HepG2 (cell line): ENCODE data around the gene VGLL4. TPM values are rescaled to one million over a fixed set of nuclear protein-coding genes. Genes with fewer than 3 reads are reported as not detected.

Source experiments
- ATAC-seq: fragments of 200-7000 bp; cut with Tn5 transposase; 3 replicates; pipeline ENCODE4 v1.9.1; 2020; ENCODE audit warnings: mild to moderate bottlenecking, moderate library complexity
- BruUV-seq: library from RNA; stranded (reverse); fragments of 400-500 nt; replicated peaks from 2 replicates; lab custom pipeline; 2021; lab: Mats Ljungman, UMichigan
- CTCF ChIA-PET: fragments of 300-600 bp; formaldehyde crosslinking; extraction: SDS; loops from one replicate; lab custom pipeline; 2021; ENCODE audit warnings: low total read pairs, inconsistent platforms, low intra/inter-chr PET ratio; lab: Yijun Ruan, JAX
- POLR2A ChIA-PET: fragments of 350-600 bp; sonication (Branson Sonifier 250); formaldehyde crosslinking; loops from one replicate; lab custom pipeline; 2020; ENCODE audit warnings: antibody characterized with exemption, inconsistent platforms; lab: Yijun Ruan, JAX
- DNase-seq: peaks from one replicate; pipeline ENCODE4 v3.0.0-alpha.2; 2015; ENCODE audit warnings: low spot score
- FAIRE-seq: peaks from 3 replicates; lab custom pipeline; 2011; peaks lifted over from hg19 to GRCh38; lab: Jason Lieb, UNC
- H2AFZ ChIP-seq: one replicate; pipeline ENCODE4 v1.6.1; 2011; ENCODE audit warnings: low read length, inconsistent platforms
- H3K27ac ChIP-seq: fragments of 300-600 bp; 3 replicates; pipeline ENCODE4 v1.8.0; 2011; ENCODE audit warnings: mixed run types, mild to moderate bottlenecking, mixed read lengths, low read length, inconsistent platforms; ENCODE audit not compliant: insufficient read depth; ENCODE audit errors: extremely low read length
- H3K27me3 ChIP-seq, 2 experiments: fragments of 200-600 bp in 1 of 2; 2 replicates in 1 of 2; 3 replicates in 1 of 2; pipeline versions ENCODE4 v1.6.0 to v1.8.0; 2011; ENCODE audit warnings: low read length in 2 of 2, mild to moderate bottlenecking in 2 of 2, moderate library complexity in 2 of 2, inconsistent platforms in 1 of 2; ENCODE audit not compliant: insufficient read depth in 2 of 2, control insufficient read depth in 1 of 2
- H3K36me3 ChIP-seq, 2 experiments: fragments of 200-600 bp in 1 of 2; replicated peaks in 1 of 2; 2 replicates in 1 of 2; 3 replicates in 1 of 2; pipeline versions ENCODE4 v1.5.1 to v1.8.0; 2011; ENCODE audit warnings: low read length in 2 of 2, inconsistent platforms in 1 of 2; ENCODE audit not compliant: insufficient read depth in 2 of 2, control insufficient read depth in 1 of 2
- H3K4me1 ChIP-seq: 2 replicates; pipeline ENCODE4 v1.5.1; 2012; ENCODE audit warnings: low read length, inconsistent platforms; ENCODE audit not compliant: insufficient read depth
- H3K4me2 ChIP-seq: 2 replicates; pipeline ENCODE4 v1.6.0; 2011; ENCODE audit warnings: low read depth, low read length, inconsistent platforms
- H3K4me3 ChIP-seq, 3 experiments: fragments of 200-600 bp in 1 of 3; sonication (generic), shearing (Covaris generic) in 1 of 3; replicated peaks in 1 of 3; 2 replicates each; pipeline ENCODE4 v1.5.1; 2011 to 2016; ENCODE audit warnings: low read length in 3 of 3, inconsistent platforms in 2 of 3, low read depth in 2 of 3, mild to moderate bottlenecking in 2 of 3, control low read depth in 1 of 3, mixed read lengths in 1 of 3; ENCODE audit not compliant: insufficient read depth in 1 of 3
- H3K79me2 ChIP-seq: one replicate; pipeline ENCODE4 v1.6.1; 2011; ENCODE audit warnings: low read length, inconsistent platforms; ENCODE audit not compliant: insufficient read depth
- H3K9ac ChIP-seq: 2 replicates; pipeline ENCODE4 v1.6.0; 2011; ENCODE audit warnings: mild to moderate bottlenecking, low read depth, low read length, inconsistent platforms; ENCODE audit not compliant: insufficient read depth
- H3K9me3 ChIP-seq: 2 replicates; pipeline ENCODE4 v1.5.1; 2012; ENCODE audit warnings: mild to moderate bottlenecking, low read length
- H4K20me1 ChIP-seq: 2 replicates; pipeline ENCODE4 v1.6.0; 2011; ENCODE audit warnings: inconsistent platforms, mild to moderate bottlenecking, low read length, moderate library complexity; ENCODE audit not compliant: insufficient read depth
- AGO1 ChIP-seq: fragments of 200-400 bp; formaldehyde crosslinking; IDR thresholded peaks from 2 replicates; pipeline ENCODE4 v1.6.1; 2017; ENCODE audit warnings: mild to moderate bottlenecking, low read depth, low read length, moderate library complexity; ENCODE audit not compliant: poor library complexity, severe bottlenecking
- ARID3A ChIP-seq: IDR thresholded peaks from 2 replicates; pipeline ENCODE4 v1.6.1; 2012; ENCODE audit warnings: low read depth, low read length, improper control_type of control experiment
- ETS1 ChIP-seq: sonication (generic); formaldehyde crosslinking; IDR thresholded peaks from 2 replicates; pipeline ENCODE4 v1.4.0; 2020; ENCODE audit warnings: missing genetic modification reagents
- HNRNPLL ChIP-seq: fragments of 200-400 bp; formaldehyde crosslinking; IDR thresholded peaks from 2 replicates; pipeline ENCODE4 v1.6.1; 2017; ENCODE audit warnings: mild to moderate bottlenecking, low read depth, low read length; ENCODE audit not compliant: poor library complexity, severe bottlenecking
- PCBP2 ChIP-seq: fragments of 200-400 bp; formaldehyde crosslinking; optimal IDR thresholded peaks from 2 replicates; pipeline ENCODE3; 2018; ENCODE audit warnings: low read length, low read depth; ENCODE audit not compliant: poor library complexity, severe bottlenecking
- PREB ChIP-seq: sonication (generic); formaldehyde crosslinking; IDR thresholded peaks from 2 replicates; pipeline ENCODE4 v1.4.0; 2020; ENCODE audit warnings: missing genetic modification reagents
- RARA ChIP-seq: IDR thresholded peaks from 2 replicates; pipeline ENCODE4 v1.6.1; 2016; ENCODE audit warnings: missing genetic modification reagents, missing compliant biosample characterization
- ZBTB7B ChIP-seq: sonication (generic); formaldehyde crosslinking; IDR thresholded peaks from 2 replicates; pipeline ENCODE4 v1.4.0; 2020; ENCODE audit warnings: missing genetic modification reagents
- ZFP36 ChIP-seq: fragments of 150-350 bp; IDR thresholded peaks from 2 replicates; pipeline ENCODE4 v1.6.1; 2018; ENCODE audit warnings: borderline replicate concordance, low read length, low read depth; ENCODE audit not compliant: partially characterized antibody
- ZMYM3 ChIP-seq: sonication (generic); formaldehyde crosslinking; IDR thresholded peaks from 2 replicates; pipeline ENCODE4 v1.5.1; 2020; ENCODE audit warnings: mild to moderate bottlenecking, missing genetic modification reagents
- WGBS: methylation state at CpG from one replicate; pipeline ENCODE4 v1.1.6; 2017; ENCODE audit warnings: low lambda C conversion rate; 5-methylcytosine and 5-hydroxymethylcytosine counted together
- in situ Hi-C: cut with HindIII; loops from 2 replicates; pipeline ENCODE4 v1.10.0; 2017; ENCODE audit warnings: low pct_unique_long_range_greater_than_20kb; ENCODE audit not compliant: extremely low pct_ligation_motif_present
- intact Hi-C: fragments of 100-400 bp; cut with micrococcal nuclease; formaldehyde crosslinking; loops from one replicate; pipeline ENCODE4 v1.10.0; 2022; ENCODE audit not compliant: unreplicated experiment
- polyA plus RNA-seq, 8 experiments: library from polyadenylated mRNA; depleted of rRNA in 3 of 8; stranded (reverse) in 7 of 8; unstranded in 1 of 8; fragments of >200 nt; fragmentation: Illumina TruSeq in 4 of 8; extraction: Trizol in 4 of 8; gene quantifications; 2 replicates each; pipeline versions ENCODE4 v1.2.1 to v1.2.3, GENCODE V29; 2011 to 2016; ENCODE audit warnings: low read depth in 4 of 8, missing spikeins in 1 of 8, mixed read lengths in 1 of 8; ENCODE audit not compliant: insufficient read depth in 1 of 8
- total RNA-seq, 5 experiments: library from RNA; depleted of rRNA; stranded (reverse); fragments of >200 nt; fragmentation: Illumina TruSeq; extraction: Trizol; gene quantifications; 2 replicates each; pipeline ENCODE4 v1.2.3, GENCODE V29; 2016; ENCODE audit warnings: low read depth in 1 of 5

Gene VGLL4
- total and polyA plus RNA-seq, 2 of the 13 experiments (the other 11 are each of a cell fraction or from before 2014, with no cell fraction given): 23.2 to 39.0 TPM

- Histone ChIP-seq H3K27me3 (no peaks in the 10 kb centered on the region), H3K36me3 (peaks cover 7 to 25% of the 10 kb centered on the region in 2 experiments), H3K4me2 (no peak overlapping the region), H3K27ac (no peak overlapping the region), H3K4me3 (no peak overlapping the region), H2AFZ (no peak overlapping the region), H3K9ac (no peak overlapping the region), H4K20me1 (peaks cover 22% of the 10 kb centered on the region), H3K79me2 (peaks cover 85% of the 10 kb centered on the region), H3K4me1 (peaks cover 41% of the 10 kb centered on the region), H3K9me3 (no peaks in the 10 kb centered on the region)
- in situ Hi-C loops (no loop called here), intact Hi-C loops (loop anchor here (5.0 kb wide), 1 partner anchor 37 kb away; the partner anchor contains the start of gene VGLL4)
- 91% methylated on average over 1 of the region's 1 CpG for WGBS
- DNase-seq (no peak), ATAC-seq (no peak), FAIRE-seq (no peak)
- POLR2A ChIA-PET: no interaction called here
- TF ChIP-seq ZFP36: peak; percentile 62
- no peak for TF ChIP-seq PREB (CRISPR knock-in tag)
- BruUV-seq: no TSS peak
- CTCF ChIA-PET: no interaction called here
Observed at GRCh38 chr3:11605398-11605797, 38.3 kb downstream of the VGLL4 start.

- H3K4me1 ChIP-seq: peaks cover 36% of the 10 kb centered on the region
- peaks cover 7 to 31% of the 10 kb centered on the region in 2 experiments for H3K36me3 ChIP-seq
- no peak overlapping the region for H3K4me2 ChIP-seq
- no peaks in the 10 kb centered on the region for H3K9me3 ChIP-seq
- ChIA-PET CTCF (no interaction called here), POLR2A (no interaction called here)
- H3K4me3 ChIP-seq: no peak overlapping the region
- no peak for ATAC-seq
- no peak overlapping the region for H3K9ac ChIP-seq
- H3K27ac ChIP-seq: no peak overlapping the region
- H3K79me2 ChIP-seq: peaks cover 81% of the 10 kb centered on the region
- in situ Hi-C loops (no loop called here), intact Hi-C loops (no loop called here)
- 90% methylated on average over 13 of the region's 15 CpGs for WGBS
- H4K20me1 ChIP-seq: peaks cover 28% of the 10 kb centered on the region
- no peak for FAIRE-seq
- no peak overlapping the region for H2AFZ ChIP-seq
- DNase-seq: no peak
- BruUV-seq: no TSS peak
- H3K27me3 ChIP-seq: no peaks in the 10 kb centered on the region
- TF ChIP-seq PCBP2 (no peak), RARA (no peak), ARID3A (no peak), ETS1 (CRISPR knock-in tag) (no peak), ZBTB7B (CRISPR knock-in tag) (no peak), ZMYM3 (CRISPR knock-in tag) (no peak), AGO1 (no peak), HNRNPLL (no peak)
Observed at GRCh38 chr3:11604139-11604892, 39.4 kb downstream of the VGLL4 start.
